Measurements from ENCODE around the gene DBF4.
A peak's percentile ranks its signal among the peaks of the same experiment; 100 is the strongest.
"Not testable (repeated sequence)": the region's sequence is repeated elsewhere in the genome, so short reads cannot be mapped to it uniquely, and the experiment has no call there.

Gene DBF4

GRCh38 chr7:87876040-87876868 is at the start of gene DBF4, which contains the start of gene SLC25A40:
Gene DBF4 (plus strand): TSS chr7:87876493. CDS start chr7:87876733, 240 bp downstream.
Gene SLC25A40 (minus strand): TSS chr7:87876360. CDS start chr7:87858727, 17,633 bp downstream.
- DNase-seq = peak; percentile 97

- DNase-seq = not testable (repeated sequence)
Measured at GRCh38 chr7:87828383-87828782, 47.9 kb upstream of the DBF4 start.

GRCh38 chr7:87831097-87831496 is 45.2 kb upstream of the DBF4 start:
- no peak for DNase-seq

GRCh38 chr7:87833130-87833529 is 43.2 kb upstream of the DBF4 start:
- DNase-seq = no peak

GRCh38 chr7:87837597-87837996 is 38.7 kb upstream of the DBF4 start:
- no peak for DNase-seq

- no peak for DNase-seq
Measured at GRCh38 chr7:87850836-87851593, 25.3 kb upstream of the DBF4 start.

- no peak for DNase-seq
Measured at GRCh38 chr7:87852306-87852705, 24.0 kb upstream of the DBF4 start.

- DNase-seq = no peak
Measured at GRCh38 chr7:87853237-87853864, 22.9 kb upstream of the DBF4 start.

GRCh38 chr7:87858417-87859100 is 17.7 kb upstream of the DBF4 start:
- DNase-seq = no peak

GRCh38 chr7:87866089-87866488 is 10.2 kb upstream of the DBF4 start:
- no peak for DNase-seq

- not testable (repeated sequence) for DNase-seq
Measured at GRCh38 chr7:87866533-87866932, 9.8 kb upstream of the DBF4 start.

GRCh38 chr7:87870471-87870870 is 5.8 kb upstream of the DBF4 start:
- no peak for DNase-seq

- DNase-seq = no peak
Measured at GRCh38 chr7:87872346-87872745, 3.9 kb upstream of the DBF4 start.

- DNase-seq = not testable (repeated sequence)
Measured at GRCh38 chr7:87873328-87873727, 3.0 kb upstream of the DBF4 start.

GRCh38 chr7:87874066-87874465 is 2.2 kb upstream of the DBF4 start:
- DNase-seq = no peak

GRCh38 chr7:87875151-87876039 is 898 bp upstream of the DBF4 start:
- DNase-seq = peak; percentile 13

GRCh38 chr7:87876869-87877234 is 559 bp downstream of the DBF4 start:
- peak; percentile 43 for DNase-seq

GRCh38 chr7:87877366-87878040 is 1.2 kb downstream of the DBF4 start:
- DNase-seq = no peak

- DNase-seq = no peak
Measured at GRCh38 chr7:87878208-87878735, 2.0 kb downstream of the DBF4 start.

- DNase-seq = no peak
Measured at GRCh38 chr7:87882151-87882937, 6.1 kb downstream of the DBF4 start.
